ENCODE results near the gene KIF5C. TPM values are rescaled to one million over a fixed set of nuclear protein-coding genes. Genes with fewer than 3 reads are reported as not detected.

KIF5C gene
- total RNA-seq, 2 experiments from 2014 or later = 8.1 to 22.2 TPM

- Histone ChIP-seq H4K20me1 (ENCODE audit: insufficient read depth, low read length) (no peaks in the 10 kb centered on the region), H3K4me1 (ENCODE audit: insufficient read depth, low read length, poor library complexity, severe bottlenecking) (peaks cover 36% of the 10 kb centered on the region), H3K9me2 (ENCODE audit: insufficient read depth, low read length) (no peaks in the 10 kb centered on the region), H3K27ac (ENCODE audit: low read depth, low read length, poor library complexity, severe bottlenecking) (peak overlapping the region; percentile 64), H3K4me3 (ENCODE audit: low read depth, low read length, poor library complexity, severe bottlenecking) (no peak overlapping the region), H3K4me2 (ENCODE audit: low read length) (no peak overlapping the region), H3K79me2 (ENCODE audit: insufficient read depth, low read depth, low read length) (no peaks in the 10 kb centered on the region), H3K36me3 (ENCODE audit: insufficient read depth, low read length) (peaks cover 5% of the 10 kb centered on the region; the same call in 1 of the 2 replicates), H2AFZ (ENCODE audit: low read length) (no peak overlapping the region), H3K9me3 (ENCODE audit: low read length) (peaks cover 5% of the 10 kb centered on the region; the same call in 1 of the 2 replicates)
- DNase-seq (ENCODE audit: low spot score) = no peak
- TF ChIP-seq CTCF (conservative IDR thresholded peaks at IDR 0.05; ENCODE audit: low read length) (no peak), EZH2phosphoT487 (IDR thresholded peaks at IDR 0.05; ENCODE audit: borderline replicate concordance, low read depth, low read length) (no peak)
- ChIA-PET CTCF (ENCODE audit: unreplicated experiment) (interaction anchor here (0.7 kb wide), 1 partner anchor 32 kb away, joined by 3 read pairs; no protein-coding TSS in a partner anchor), POLR2A (interaction anchor here (0.6 to 3.9 kb wide), 6 partner anchors 26 to 154 kb away, joined by 3 to 14 read pairs (median 3); no protein-coding TSS in a partner anchor)
- BruUV-seq (replicated peaks) = no TSS peak
- intact Hi-C loops (cut with micrococcal nuclease; ENCODE audit: unreplicated experiment) = no loop called here
Observed at GRCh38 chr2:148906124-148906523, 31.1 kb downstream of the KIF5C start.

- Histone ChIP-seq H3K9me2 (ENCODE audit: insufficient read depth, low read length) (no peaks in the 10 kb centered on the region), H3K79me2 (ENCODE audit: insufficient read depth, low read depth, low read length) (no peaks in the 10 kb centered on the region), H3K36me3 (ENCODE audit: insufficient read depth, low read length) (peaks cover 5% of the 10 kb centered on the region; the same call in 1 of the 2 replicates), H3K27ac (ENCODE audit: low read depth, low read length, poor library complexity, severe bottlenecking) (peak overlapping the region; percentile 64), H3K4me3 (ENCODE audit: low read depth, low read length, poor library complexity, severe bottlenecking) (peak overlapping the region; percentile 25), H4K20me1 (ENCODE audit: insufficient read depth, low read length) (no peaks in the 10 kb centered on the region), H2AFZ (ENCODE audit: low read length) (peak overlapping the region; percentile 41; the same call in 1 of the 2 replicates), H3K9me3 (ENCODE audit: low read length) (peaks cover 5% of the 10 kb centered on the region; the same call in 1 of the 2 replicates), H3K4me2 (ENCODE audit: low read length) (peak overlapping the region; percentile 57), H3K4me1 (ENCODE audit: insufficient read depth, low read length, poor library complexity, severe bottlenecking) (peaks cover 26% of the 10 kb centered on the region)
- TF ChIP-seq EZH2phosphoT487 (IDR thresholded peaks at IDR 0.05; ENCODE audit: borderline replicate concordance, low read depth, low read length) (no peak), CTCF (conservative IDR thresholded peaks at IDR 0.05; ENCODE audit: low read length) (no peak)
- ChIA-PET POLR2A (interaction anchor here (0.6 to 3.9 kb wide), 5 partner anchors 13 to 114 kb away, joined by 3 to 14 read pairs (median 3); no protein-coding TSS in a partner anchor), CTCF (ENCODE audit: unreplicated experiment) (no interaction called here)
- BruUV-seq (replicated peaks) = no TSS peak
- intact Hi-C loops (cut with micrococcal nuclease; ENCODE audit: unreplicated experiment) = no loop called here
- DNase-seq (ENCODE audit: low spot score) = peak; percentile 85
Observed at GRCh38 chr2:148907085-148907785, 32.2 kb downstream of the KIF5C start.

- no peak overlapping the region for H2AFZ ChIP-seq (ENCODE audit: low read length)
- no peak overlapping the region for H3K4me2 ChIP-seq (ENCODE audit: low read length)
- H3K27ac ChIP-seq (ENCODE audit: low read depth, low read length, poor library complexity, severe bottlenecking) = no peak overlapping the region
- no TSS peak for BruUV-seq (replicated peaks)
- H3K4me1 ChIP-seq (ENCODE audit: insufficient read depth, low read length, poor library complexity, severe bottlenecking) = peaks cover 22% of the 10 kb centered on the region
- no peaks in the 10 kb centered on the region for H3K79me2 ChIP-seq (ENCODE audit: insufficient read depth, low read depth, low read length)
- no peak for TF ChIP-seq EZH2phosphoT487 (IDR thresholded peaks at IDR 0.05; ENCODE audit: borderline replicate concordance, low read depth, low read length)
- TF ChIP-seq CTCF (conservative IDR thresholded peaks at IDR 0.05; ENCODE audit: low read length) = no peak
- POLR2A ChIA-PET = interaction anchor here (0.6 to 1.2 kb wide), 2 partner anchors 9 to 30 kb away, joined by 3 to 6 read pairs; no protein-coding TSS in a partner anchor
- no peaks in the 10 kb centered on the region for H4K20me1 ChIP-seq (ENCODE audit: insufficient read depth, low read length)
- peaks cover 5% of the 10 kb centered on the region; the same call in 1 of the 2 replicates for H3K9me3 ChIP-seq (ENCODE audit: low read length)
- CTCF ChIA-PET (ENCODE audit: unreplicated experiment) = no interaction called here
- H3K36me3 ChIP-seq (ENCODE audit: insufficient read depth, low read length) = peaks cover 5% of the 10 kb centered on the region; the same call in 1 of the 2 replicates
- DNase-seq (ENCODE audit: low spot score) = no peak
- H3K9me2 ChIP-seq (ENCODE audit: insufficient read depth, low read length) = no peaks in the 10 kb centered on the region
- H3K4me3 ChIP-seq (ENCODE audit: low read depth, low read length, poor library complexity, severe bottlenecking) = no peak overlapping the region
- intact Hi-C loops (cut with micrococcal nuclease; ENCODE audit: unreplicated experiment) = no loop called here
Observed at GRCh38 chr2:148909114-148909513, 34.1 kb downstream of the KIF5C start.

Data from OCI-LY7 (cell line).